Transverse colon (tissue), 4 donors: Measurements from ENCODE around the gene OR10H4.
"Not testable (repeated sequence)": the region's sequence is repeated elsewhere in the genome, so short reads cannot be mapped to it uniquely, and the experiment has no call there.

Experiments
- CTCF ChIP-seq, 5 experiments: fragments of 200-600 bp in 3 of 5; fragments of 450-650 bp in 2 of 5; sonication (generic) in 3 of 5; IDR thresholded peaks; 1 replicate in 2 of 5; 2 replicates in 3 of 5; pipeline ENCODE4 v1.5.1; 2016 to 2017; ENCODE audit warnings: antibody characterized with exemption in 5 of 5, inconsistent platforms in 3 of 5, mild to moderate bottlenecking in 2 of 5, moderate library complexity in 1 of 5
- EP300 ChIP-seq: sonication (generic); formaldehyde crosslinking; IDR thresholded peaks from one replicate; pipeline ENCODE4 v1.6.1; 2017; ENCODE audit warnings: antibody characterized with exemption, low read depth
- POLR2A ChIP-seq: fragments of 450-650 bp; IDR thresholded peaks from one replicate; pipeline ENCODE4 v1.6.1; 2016; ENCODE audit warnings: antibody characterized with exemption, mild to moderate bottlenecking, moderate library complexity
- POLR2AphosphoS5 ChIP-seq, 3 donors: sonication (generic); formaldehyde crosslinking; IDR thresholded peaks; one replicate each; pipeline ENCODE4 v1.6.1; 2016; ENCODE audit warnings: antibody characterized with exemption in 3 of 3

DNA sequence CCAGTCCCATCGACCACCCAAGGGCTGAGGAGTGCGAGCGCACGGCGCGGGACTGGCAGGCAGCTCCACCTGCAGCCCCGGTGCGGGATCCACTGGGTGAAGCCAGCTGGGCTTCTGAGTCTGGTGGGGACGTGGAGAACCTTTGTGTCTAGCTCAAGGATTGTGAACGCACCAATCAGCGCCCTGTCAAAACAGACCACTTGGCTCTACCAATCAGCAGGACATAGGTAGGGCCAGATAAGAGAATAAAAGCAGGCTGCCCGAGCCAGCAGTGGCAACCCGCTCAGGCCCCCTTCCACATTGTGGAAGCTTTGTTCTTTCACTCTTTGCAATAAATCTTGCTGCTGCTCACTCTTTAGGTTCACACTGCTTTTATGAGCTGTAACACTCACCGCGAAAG is 48.8 kb upstream of the OR10H4 start:
- not testable (repeated sequence) for TF ChIP-seq POLR2A; CTCF (IDR thresholded peaks at IDR 0.05); POLR2AphosphoS5 (IDR thresholded peaks at IDR 0.05); EP300
